Measurements from ENCODE around the gene CD37. TPM values are rescaled to one million over a fixed set of nuclear protein-coding genes. Genes with fewer than 3 reads are reported as not detected.
A peak's percentile ranks its signal among the peaks of the same experiment; 100 is the strongest.
"Not testable (repeated sequence)": the region's sequence is repeated elsewhere in the genome, so short reads cannot be mapped to it uniquely, and the experiment has no call there.

CD37 gene
- polyA plus RNA-seq, 10 donors, result 13.5 to 37.3 (median 21.0) TPM

DNA sequence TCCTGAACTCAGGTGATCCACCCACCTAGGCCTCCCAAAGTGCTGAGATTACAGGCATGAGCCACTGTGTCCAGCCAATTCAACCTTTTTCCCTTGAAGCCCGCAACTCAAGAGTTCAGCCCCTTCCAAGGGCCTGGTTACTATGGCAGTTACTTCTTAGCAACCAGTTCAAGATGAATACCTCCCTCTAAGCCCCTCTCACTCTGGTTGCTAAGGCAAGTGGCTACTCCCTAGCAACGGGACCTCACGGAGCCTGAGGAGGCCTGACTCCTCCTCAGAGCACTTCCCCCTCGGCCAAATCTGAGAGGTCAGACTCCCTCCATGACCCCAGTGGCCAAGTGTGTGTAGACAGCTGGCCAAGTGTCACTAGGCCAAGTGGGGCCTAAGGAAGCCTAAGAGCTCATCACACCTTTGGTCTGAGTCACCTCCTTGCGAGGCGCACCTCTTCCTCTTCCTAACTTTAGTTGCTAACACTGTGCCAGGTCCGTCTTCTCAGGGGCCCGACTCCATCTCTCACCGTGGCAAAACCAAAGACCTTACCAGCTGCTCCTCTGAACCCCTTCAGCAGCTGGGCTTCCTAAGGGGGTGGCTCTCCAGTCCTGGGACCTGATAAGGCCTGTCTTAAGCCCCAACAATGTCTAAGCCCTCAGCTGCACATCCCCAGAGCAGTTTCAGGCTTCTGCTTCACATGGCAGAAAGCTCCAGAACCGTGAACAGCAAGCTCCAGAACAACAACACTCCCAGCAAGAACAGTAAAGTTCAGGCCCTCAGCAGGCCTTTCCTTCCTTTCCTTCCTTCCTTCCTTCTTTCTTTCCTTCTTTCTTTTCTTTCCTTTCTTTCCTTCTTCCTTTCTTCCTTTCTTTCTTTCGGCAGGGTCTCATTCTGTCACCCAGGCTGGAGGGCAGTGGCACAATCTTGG is 9.6 kb downstream of the CD37 start:
- no peak for DNase-seq

DNA sequence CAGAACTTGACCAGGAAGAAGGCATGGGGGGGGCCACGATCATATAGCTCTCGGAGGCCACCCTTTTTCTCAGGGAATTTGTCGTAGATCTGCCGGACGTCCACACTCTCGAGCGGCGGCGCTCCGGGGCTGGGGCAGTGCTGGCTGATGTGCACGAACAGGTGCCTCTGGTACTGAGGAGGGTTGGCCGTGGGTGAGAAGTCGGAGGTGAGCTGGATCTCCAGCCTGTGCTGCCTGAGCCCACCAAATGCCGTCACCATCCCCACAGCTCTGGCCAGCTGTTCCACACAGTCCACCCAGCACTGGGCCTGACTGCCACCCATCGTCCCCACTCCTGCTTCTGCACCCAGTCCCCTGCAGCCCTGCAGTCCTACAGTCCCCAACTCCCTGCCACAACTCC is 12.0 kb downstream of the CD37 start:
- DNase-seq, result no peak

DNA sequence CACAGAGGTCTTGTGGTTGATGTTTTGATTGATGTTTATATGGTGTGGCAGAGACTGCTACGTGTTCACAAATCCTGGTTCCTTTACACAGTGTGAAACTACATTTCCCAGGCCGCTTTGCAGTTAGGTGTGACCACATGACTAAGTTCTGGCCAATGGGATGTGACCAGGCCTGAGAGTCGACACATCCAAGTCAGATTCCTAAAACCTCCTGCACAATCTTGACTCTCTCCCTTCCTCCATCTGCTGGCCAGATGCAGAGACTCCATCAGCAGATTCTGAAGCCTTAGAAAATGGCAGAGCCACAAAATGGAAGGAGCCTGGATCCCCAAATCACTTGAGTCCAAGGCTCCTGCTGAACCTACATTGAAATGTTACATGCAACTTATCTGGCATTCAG is 12.6 kb downstream of the CD37 start:
- DNase-seq, result peak in 1 of 3 donors; percentile 69

DNA sequence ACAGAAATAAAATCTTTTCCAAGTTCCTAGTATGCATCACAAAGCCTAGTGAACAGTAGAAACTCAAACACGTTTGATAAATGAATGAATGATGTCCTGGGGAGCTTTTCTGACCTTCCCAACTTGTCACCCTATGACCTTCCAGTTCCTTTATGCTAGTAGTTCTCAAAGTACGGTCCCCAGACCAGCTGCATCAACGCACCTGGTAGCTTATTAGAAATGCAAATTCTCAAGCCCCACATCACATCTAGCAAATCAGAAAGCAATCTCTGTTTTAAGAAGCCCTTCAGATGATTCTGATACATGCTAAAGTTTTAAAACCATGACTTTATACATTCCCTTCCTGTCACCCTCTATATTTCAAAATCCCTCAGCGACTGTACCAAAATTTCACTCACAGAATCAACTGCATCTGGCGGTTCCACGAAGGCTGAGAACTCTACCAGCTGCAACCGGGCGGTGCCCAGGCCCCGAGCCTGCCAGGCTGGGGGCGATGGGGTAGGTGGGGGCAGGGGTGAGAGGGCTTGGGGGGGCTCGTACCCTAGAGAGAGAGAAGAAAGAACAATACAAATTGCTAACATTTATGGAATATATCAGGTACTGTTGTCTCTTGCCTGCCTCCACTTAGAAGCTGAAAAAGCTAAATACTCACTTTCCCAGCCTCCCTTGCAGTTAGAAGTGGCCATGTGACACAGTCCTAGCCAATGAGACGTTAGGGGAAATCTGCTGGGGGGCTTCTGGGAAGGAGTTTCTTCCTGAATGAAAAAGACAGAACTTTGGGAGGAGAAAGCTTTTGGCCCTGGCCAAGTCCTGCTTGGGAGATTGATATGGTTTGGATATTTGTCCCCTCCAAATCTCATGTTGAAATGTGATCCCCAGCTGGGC is 13.3 kb downstream of the CD37 start:
- no peak for DNase-seq

DNA sequence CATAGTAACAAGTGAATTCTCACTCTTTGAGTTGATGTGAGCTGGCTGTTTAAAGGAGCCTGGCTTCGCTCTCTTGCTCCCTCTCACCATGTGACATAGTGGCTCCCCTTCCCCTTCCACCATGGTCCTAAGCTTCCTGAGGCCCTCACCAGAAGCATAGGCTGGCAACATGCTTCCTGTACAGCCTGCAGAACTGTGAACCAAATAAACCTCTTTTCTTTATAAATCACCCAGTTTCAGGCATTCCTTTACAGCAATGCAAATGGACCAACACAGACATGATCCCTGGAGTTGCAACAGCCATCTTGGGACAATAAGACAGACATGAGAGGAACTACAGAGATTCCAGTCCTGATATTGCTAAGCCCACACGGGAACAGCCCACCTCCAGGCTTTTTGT is 14.4 kb downstream of the CD37 start:
- DNase-seq, result no peak

DNA sequence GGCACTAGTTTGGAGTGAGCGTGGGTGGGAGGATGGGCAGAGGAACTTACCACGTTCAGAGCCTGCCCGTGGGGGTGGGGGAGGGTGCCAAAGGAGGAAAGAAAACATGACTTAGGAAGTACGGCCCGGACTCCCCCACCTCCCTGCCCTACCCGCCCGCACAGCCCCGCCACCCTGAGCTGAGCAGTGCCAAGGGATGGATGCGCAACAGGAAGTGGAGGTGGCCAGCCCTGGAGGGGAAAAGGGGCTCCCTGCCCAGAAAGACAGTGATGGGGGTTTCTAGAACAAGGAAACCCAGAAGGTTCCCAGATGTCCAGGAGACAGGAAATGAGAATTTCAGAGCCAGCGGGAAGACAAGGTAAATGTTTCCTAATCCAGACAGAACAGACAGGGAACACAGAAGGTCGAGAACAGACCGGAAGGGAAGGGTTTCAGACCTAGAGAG is 20.7 kb downstream of the CD37 start:
- DNase-seq, result peak in 1 of 3 donors; percentile 61

DNA sequence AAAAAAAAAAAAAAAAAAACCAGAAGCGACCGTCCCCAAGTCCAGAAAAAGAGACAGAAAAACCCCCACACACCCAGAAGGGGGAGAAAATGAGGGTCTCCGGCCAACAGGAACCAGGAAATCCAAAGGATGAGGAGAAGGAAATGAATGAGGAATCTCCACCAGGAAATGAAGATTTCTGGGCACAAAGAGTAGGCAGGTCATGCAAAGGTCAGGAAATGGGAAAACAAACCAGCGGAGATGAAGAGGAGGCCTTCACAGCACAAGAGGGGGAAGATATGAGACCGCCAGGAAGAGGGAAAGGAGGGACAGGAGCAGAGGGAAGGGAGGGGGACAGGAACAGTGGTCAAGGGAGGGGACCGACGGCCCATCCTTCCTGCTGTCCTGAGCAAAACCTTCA is 21.2 kb downstream of the CD37 start:
- peak in 1 of 3 donors; percentile 45 for DNase-seq

DNA sequence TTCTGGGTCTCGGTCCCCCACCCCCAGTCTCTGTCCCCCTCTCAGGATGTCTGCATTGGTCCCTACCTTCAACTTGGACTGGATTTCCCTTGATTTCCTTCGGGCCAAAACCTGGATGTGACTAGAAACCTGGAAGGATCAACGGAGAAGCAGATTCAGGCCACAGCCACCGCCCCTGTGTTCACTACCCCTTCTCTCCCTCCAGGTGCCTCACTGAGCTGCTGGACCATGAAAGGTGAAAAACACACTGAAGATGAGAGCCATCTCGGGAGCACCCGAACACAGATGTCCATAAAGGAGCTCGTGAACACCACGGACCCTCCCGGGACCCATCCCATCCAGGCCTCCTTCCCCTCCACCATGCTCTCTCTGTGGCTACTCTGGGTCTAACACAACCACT is 22.0 kb downstream of the CD37 start:
- no peak for DNase-seq

DNA sequence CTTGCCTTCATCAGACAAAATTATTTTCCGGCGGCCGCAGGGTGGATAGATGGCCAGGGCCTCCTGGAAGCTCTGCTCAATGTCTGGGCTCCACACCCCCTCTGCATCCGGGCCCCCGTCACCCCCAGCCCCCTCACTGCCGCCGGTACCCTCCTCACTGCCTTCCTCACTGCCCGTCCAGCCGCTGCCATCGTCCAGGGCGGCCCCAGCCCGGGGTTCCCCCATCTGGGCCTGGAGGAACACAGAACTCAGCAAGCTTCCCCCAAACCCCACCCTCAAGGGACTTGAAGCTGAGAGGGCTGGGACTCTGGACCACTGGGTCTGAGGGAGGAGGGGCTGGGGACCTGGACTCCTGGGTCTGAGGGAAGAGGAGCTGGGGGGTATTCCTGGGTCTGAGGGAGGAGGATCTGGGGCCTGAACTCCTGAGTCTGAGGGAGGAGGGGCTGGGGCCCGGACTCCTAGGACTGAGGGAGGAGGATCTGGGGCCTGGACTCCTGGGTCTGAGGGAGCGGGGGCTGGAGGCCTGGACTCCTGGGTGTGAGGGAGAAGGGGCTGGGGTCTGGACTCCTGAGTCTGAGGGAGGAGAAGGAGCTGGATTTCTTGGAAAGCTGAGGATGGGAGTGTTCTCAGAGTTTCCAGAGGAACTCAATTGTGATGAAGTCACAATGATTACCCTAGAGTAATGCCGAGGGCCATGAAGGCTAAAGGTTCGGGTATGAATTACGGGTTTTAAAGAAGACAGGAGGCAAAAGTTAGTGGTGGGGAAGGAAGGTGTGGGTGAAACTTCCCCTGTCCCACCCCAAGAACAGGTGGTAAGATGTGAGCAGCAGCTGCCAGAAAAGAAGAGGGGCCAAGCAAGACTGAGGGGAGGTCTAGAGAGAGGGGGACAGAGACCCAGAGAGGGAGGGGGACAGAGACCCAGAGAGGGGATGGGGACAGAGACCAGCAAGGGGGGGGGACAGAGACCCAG is 24.9 kb downstream of the CD37 start:
- DNase-seq, result peak in 1 of 3 donors; percentile 68

DNA sequence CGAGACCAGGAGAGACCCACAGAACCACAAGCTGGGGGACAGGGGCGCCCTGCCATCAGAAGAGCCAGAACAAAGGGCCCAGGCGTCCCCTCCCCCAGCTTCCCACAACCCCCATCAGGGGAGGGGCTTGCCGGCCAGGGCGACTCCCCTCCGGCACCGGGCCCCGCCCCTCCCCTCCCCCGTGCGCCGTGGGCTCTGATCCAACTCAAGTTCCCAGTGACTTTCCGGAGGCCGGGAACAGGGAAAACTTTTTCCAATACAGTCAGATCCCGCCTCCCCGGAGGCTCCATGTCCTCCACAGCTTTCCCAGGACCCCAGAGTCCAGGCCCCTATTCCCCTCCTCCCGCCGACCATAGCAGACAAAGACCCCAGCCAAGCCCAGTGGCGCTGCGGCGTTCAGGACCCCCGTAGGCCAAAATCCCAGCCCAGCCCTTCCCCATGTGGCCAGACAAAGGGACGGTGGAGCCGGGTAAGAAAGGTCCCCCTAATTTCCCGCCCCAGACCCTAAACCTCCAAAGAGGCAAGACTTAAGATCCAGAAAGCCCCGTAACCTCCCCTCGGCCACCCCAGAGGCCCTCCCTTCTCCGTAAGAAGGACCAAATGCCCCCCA is 26.3 kb downstream of the CD37 start:
- DNase-seq, result peak; percentile 91 to 96 (median 95)

DNA sequence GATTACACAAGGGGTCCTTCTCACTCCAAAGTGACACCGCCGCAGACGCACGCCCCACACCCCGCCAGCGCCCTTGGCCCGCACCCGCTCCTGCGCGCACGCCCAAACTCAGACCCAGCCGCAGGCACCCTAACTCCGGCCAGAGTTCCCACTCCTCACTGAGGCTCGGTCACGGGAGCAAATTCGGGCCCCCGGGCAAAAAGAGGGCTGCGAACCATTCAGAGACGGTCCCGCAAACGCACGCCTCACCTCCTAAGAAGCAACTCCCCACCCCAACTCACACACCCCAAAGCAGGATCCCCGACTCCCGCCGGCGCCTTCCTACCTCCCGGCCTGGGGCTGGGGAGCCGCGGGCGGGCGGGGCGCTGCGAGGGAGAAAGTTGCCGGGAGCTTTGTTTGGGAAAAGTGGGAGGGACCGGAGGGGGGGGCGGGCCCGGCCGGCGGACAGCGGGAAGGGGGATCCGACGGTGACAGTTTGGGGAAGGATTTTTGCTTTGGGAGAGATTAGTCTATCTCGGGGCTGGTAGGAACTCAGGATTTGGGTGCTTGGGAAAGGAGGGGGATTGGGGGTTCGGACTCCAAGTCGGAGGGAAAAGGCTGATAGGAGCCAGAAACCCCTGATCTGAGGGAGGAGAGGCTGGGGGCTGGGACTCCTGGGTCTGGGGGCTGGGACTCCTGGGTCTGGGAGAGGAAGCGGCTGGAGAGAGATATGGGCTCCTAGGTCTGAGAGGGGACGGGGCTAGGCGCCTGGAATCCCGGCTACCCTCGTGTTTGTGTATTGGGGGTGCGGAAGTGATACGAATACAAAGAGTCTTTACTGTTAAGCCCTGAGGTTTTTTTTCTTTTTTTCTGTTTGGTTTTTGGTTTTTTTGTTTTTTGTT is 27.1 kb downstream of the CD37 start, which contains the start of gene TEAD2:
Gene TEAD2 (minus strand): TSS at position 369 of the 881 bp plus-strand sequence. CDS start 2,341 bp downstream, outside the sequence.
- DNase-seq, result peak; percentile 70 to 95 (median 87)

DNA sequence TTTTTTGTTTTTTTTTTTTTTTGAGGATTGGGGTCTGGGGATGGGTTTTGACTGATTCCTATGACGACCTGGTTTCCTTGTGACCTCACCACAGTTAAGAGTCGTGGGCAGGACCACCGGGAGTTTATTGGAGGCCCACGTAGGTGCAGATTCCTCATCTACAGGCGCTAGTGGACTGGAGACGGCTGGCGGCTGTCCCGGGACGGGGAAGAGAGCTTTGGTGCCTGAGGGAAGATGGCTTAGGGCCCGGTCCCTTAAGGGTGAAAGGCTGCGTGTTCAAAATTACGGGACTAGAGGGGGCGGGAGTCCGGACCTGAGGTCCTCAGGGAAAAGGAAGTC is 27.7 kb downstream of the CD37 start:
- DNase-seq, result no peak

DNA sequence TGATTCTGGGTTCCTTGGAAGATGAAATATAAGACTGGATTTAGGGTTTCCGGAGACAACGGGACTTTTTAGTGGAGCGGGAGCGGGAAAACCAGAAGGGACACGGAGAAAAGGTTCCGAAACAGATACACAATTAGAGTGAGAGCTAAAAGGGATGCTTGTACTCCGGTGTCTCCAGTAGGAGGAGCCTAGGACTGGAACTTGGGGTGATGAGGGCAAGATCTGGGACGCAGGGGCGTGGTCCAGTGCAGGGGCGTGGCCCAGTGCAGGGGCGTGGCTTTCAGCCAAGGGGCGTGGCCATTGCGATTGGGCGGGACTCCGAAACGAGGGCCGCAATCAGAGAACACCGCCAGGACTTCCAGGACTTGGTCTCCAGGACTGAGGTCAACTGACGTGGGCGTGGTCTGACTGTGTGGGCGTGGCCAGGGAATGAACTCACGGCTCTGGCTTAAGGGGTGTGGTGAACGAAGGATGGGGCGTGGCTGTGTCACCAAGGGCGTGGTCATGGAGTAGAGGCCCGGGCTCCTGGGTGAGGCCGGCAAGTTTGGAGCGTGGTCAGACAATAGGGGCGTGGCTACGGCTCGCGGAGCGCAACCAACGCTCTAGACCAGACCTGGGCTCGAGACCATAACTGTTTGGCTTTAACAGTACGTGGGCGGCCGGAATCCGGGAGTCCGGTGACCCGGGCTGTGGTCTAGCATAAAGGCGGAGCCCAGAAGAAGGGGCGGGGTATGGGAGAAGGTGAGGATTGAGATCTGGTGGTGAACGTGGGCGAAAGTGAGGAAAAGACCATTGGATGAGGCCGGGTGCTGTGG is 28.3 kb downstream of the CD37 start, which contains the start of gene DKKL1:
Gene DKKL1 (plus strand): TSS at position 610 of the 815 bp plus-strand sequence. CDS start 122 bp downstream, at position 732.
- peak; percentile 95 to 97 (median 97) for DNase-seq

DNA sequence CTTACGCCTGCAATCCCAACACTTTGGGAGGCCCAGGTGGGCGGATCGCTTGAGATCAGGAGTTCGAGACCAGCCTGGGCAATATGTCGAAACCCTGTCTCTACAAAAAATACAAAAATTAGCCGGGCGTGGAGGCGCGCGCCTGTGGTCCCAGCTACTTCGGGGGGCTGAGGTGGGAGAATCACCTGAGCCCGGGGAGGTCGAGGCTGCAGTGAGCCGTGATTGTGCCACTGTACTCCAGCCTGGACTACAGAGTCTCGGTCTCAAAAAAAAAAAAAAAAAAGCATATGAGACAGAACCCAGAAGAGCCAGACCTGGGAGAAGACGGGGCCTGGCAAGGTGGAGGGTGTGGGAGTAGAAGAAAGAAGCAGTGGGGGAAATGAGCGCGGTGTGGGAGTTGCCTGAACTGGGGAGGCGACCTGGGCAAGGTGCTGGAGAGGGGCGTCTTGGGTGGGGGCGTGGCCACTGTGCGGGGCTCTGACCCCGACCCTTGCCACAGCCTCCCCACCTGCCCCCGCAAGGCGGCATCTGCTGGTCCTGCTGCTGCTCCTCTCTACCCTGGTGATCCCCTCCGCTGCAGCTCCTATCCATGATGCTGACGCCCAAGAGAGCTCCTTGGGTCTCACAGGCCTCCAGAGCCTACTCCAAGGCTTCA is 29.0 kb downstream of the CD37 start:
- DNase-seq, result peak in 1 of 3 donors; percentile 26

DNA sequence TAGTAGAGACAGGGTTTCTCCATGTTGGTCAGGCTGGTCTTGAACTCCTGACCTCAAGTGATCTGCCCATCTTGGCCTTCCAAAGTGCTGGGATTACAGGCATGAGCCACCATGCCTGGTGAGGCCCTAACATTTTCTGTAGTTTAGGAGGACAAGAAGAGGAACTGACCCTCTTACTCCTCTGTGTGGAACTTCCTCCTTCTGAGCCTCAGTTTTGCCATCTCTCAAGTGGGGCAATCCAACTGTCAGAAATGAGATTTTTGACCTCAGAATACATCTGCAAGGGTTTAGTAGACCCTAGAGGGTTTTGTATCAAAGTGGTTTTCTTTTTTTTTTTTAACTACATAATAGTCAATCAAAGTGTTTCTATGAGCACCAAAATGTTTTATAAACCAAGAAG is 30.9 kb downstream of the CD37 start:
- no peak for DNase-seq

DNA sequence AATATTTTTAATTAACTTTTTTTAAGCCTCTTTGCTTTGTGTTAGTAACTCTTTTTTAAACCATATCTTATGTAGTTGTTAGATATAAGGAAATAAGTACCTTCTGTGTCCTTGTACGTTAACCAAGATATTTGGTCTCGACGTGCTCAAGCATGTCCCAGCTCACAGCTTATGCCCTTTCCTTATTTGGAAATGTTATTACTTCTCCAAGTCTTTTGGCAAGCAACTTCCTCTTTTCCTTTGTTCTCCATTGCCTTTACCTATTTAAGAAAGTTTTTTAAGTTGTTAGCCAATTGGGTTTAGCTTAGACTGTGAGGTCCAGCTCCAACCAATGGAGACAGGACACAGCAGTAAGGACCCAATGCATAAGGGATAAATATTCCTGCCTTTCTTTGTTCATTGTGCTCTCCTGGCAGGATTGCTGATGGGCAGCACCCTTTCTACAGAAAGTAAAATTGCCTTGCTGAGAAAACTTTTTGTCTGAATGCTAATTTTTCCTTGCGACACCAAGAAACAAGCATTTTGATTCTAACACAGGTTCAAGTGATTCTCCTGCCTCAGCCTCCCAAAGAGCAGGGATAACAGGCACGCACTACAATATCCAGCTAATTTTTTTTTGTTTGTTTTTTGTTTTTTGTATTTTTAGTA is 33.6 kb downstream of the CD37 start:
- no peak for DNase-seq

DNA sequence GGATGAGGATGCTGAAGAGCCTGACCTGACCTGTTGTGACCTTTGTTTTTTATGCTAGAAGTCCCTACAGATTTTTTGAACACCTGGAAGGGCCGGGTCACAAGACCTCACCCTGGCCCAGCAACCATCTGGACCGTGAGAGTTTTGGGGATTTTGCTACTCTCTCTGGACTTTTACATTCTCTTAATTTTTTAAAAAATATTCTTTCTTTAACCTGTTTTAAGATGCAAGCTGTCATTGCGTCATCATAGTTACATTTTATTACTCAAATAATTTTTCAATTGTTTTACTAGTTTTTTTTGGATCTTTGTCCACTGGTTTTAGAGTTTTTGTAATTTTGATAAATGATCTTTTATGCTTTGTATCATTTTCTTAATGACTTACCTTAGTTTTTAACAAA is 36.0 kb downstream of the CD37 start:
- DNase-seq, result no peak

DNA sequence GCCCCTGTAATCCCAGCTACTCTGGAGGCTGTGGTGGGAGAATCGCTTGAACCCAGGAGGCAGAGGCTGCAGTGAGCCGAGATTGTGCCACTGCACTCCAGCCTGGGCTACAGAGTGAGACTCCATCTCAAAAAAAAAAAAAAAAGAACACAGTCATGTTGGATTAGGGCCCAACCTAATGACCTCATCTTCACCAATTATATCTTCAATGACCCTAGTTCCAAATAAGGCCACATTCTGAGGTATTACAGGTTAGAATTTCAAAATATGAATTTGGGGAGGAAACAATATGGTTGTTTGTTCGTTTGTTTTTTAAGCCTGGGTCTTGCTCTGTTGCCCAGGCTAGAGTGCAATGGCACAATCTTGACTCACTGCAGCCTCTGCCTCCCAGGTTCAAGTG is 38.0 kb downstream of the CD37 start:
- not testable (repeated sequence) for DNase-seq

Data from muscle of back (tissue), 11 donors.